ENCODE results near the gene SLC16A1.

The SLC16A1 gene

DNA sequence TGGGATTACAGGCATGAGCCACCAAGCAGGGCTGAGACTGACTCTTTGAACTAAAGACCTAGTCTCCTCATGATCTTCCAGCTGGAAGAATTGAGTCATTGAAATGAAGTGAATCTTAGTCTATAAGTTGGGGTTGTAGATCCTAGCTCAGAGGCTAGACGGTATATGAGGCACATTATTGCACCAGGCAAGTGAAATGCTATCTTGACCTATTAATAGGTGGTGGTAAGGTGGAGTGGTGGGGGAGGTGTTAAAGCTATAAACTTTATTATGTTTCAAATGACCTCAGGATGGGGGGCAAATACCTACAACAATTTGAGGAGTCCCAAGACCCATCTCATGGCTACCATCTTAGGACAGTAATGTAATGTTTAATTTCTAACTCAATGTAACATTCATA is 36.8 kb upstream of the SLC16A1 start:
- TF ChIP-seq CTCF (IDR thresholded peaks at IDR 0.05; ENCODE audit: low read depth, low read length, missing control alignments) = no peak
- no peak for DNase-seq (ENCODE audit: low read depth)
- no peak overlapping the region for H3K4me3 ChIP-seq (ENCODE audit: low read depth, low read length)

GRCh38 chr1:112991402-112992120 is 35.6 kb upstream of the SLC16A1 start:
- no peak for DNase-seq (ENCODE audit: low read depth)
- H3K4me3 ChIP-seq (ENCODE audit: low read depth, low read length) = no peak overlapping the region
- TF ChIP-seq CTCF (IDR thresholded peaks at IDR 0.05; ENCODE audit: low read depth, low read length, missing control alignments) = no peak

DNA sequence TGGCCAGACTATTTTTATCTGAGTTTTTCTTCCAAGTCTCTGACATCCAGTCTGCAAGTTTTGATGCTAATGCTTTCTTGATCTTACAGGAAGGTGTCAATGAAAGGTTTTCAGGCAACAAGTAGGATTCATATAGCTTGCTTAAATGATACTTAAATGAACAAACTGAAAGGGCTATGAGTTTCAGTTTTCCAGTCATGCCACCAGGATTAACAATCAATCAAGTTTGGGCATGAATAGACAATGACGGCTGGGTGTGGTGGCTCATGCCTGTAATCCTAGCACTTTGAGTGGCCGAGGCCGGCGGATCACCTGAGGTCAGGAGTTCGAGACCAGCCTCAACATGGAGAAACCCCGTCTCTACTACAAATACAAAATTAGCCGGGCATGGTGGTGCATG is 34.3 kb upstream of the SLC16A1 start:
- no peak for TF ChIP-seq CTCF (IDR thresholded peaks at IDR 0.05; ENCODE audit: low read depth, low read length, missing control alignments)
- DNase-seq (ENCODE audit: low read depth) = no peak
- no peak overlapping the region for H3K4me3 ChIP-seq (ENCODE audit: low read depth, low read length)

GRCh38 chr1:112988367-112988766 is 32.4 kb upstream of the SLC16A1 start:
- DNase-seq (ENCODE audit: low read depth) = no peak
- no peak overlapping the region for H3K4me3 ChIP-seq (ENCODE audit: low read depth, low read length)
- TF ChIP-seq CTCF (IDR thresholded peaks at IDR 0.05; ENCODE audit: low read depth, low read length, missing control alignments) = no peak

DNA sequence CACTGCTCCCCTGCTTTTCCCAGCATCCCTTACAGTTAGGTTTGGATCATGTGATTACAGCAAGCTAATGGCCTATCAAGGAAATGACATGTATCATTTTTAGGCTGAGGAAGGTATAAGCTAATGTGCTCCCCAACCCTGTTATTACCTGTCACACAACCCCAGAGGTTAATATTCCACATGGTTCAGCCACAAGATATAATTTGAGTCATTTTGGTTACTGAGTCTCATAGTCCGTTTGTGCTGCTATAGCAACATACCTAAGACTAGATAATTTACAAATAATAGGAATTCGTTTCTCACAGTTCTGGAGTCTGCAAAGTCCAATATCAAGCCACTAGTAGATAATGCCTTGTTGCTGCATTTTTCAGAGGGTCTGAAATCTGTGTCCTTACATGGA is 29.1 kb upstream of the SLC16A1 start:
- no peak for TF ChIP-seq CTCF (IDR thresholded peaks at IDR 0.05; ENCODE audit: low read depth, low read length, missing control alignments)
- no peak overlapping the region for H3K4me3 ChIP-seq (ENCODE audit: low read depth, low read length)
- DNase-seq (ENCODE audit: low read depth) = no peak

DNA sequence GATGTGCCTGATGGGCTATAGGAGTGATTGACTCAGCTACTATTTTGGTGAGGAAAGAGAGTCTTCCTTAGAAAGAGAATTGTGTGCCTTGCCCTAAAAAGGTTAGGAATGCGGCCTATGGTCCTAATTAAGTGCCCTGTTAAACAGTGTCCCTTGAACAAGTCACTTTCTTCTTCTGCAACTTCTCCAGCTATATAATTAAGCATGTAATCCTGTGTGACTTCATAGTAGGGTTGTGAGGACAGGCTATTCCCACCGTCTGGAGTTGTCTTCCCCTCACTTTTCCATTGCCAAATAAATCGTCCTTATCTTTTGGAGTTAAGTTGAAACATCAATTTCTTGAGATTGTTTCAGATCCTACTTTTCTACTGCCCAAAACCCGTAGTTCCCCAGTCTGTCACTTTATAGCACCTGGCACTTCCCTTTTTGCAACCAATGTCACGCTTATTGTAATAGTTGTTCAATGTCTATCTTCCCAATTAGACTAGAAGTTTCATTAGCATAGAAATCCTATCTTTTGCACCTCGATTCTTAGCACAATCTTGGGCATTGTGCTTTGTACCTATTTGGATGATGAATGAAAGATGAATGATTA is 27.6 kb upstream of the SLC16A1 start:
- TF ChIP-seq CTCF (IDR thresholded peaks at IDR 0.05; ENCODE audit: low read depth, low read length, missing control alignments) = no peak
- no peak overlapping the region for H3K4me3 ChIP-seq (ENCODE audit: low read depth, low read length)
- DNase-seq (ENCODE audit: low read depth) = no peak
